ENCODE results near the gene HSD17B1.
"Not testable (repeated sequence)": the region's sequence is repeated elsewhere in the genome, so short reads cannot be mapped to it uniquely, and the experiment has no call there.

DNA sequence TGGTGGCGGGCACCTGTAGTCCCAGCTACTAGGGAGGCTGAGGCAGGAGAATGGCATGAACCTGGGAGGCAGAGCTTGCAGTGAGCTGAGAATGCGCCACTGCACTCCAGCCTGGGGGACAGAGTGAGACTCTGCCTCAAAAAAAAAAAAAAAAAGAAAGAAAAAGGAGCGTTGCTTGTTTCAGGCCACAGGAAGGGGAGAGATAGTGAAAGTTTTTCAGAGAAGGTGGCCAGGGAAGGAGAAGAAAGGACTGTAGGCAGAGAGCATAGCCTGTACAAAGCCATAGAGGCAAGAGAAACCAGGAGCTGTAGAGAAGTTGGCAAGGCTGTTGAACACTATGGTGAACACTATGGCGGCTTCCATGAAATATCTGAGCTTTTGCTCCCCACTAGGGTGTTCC lies 12.2 kb upstream of the HSD17B1 start:
- TF ChIP-seq, protein P1, sequence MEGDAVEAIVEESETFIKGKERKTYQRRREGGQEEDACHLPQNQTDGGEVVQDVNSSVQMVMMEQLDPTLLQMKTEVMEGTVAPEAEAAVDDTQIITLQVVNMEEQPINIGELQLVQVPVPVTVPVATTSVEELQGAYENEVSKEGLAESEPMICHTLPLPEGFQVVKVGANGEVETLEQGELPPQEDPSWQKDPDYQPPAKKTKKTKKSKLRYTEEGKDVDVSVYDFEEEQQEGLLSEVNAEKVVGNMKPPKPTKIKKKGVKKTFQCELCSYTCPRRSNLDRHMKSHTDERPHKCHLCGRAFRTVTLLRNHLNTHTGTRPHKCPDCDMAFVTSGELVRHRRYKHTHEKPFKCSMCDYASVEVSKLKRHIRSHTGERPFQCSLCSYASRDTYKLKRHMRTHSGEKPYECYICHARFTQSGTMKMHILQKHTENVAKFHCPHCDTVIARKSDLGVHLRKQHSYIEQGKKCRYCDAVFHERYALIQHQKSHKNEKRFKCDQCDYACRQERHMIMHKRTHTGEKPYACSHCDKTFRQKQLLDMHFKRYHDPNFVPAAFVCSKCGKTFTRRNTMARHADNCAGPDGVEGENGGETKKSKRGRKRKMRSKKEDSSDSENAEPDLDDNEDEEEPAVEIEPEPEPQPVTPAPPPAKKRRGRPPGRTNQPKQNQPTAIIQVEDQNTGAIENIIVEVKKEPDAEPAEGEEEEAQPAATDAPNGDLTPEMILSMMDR (IDR thresholded peaks at IDR 0.05; ENCODE audit: insufficient read depth, low read length, poor library complexity, severe bottlenecking): not testable (repeated sequence)
- TF ChIP-seq EZH2phosphoT487 (conservative IDR thresholded peaks at IDR 0.05; ENCODE audit: low read length): not testable (repeated sequence)
